H9 (cell line): Measurements from ENCODE around the gene PRODH2. TPM values are rescaled to one million over a fixed set of nuclear protein-coding genes. Genes with fewer than 3 reads are reported as not detected.

ENCODE experiments used
- DNase-seq: peaks from one replicate; pipeline ENCODE4 v3.0.0-alpha.2; 2017
- H2AFZ ChIP-seq: one replicate; pipeline ENCODE4 v1.6.1; 2013; ENCODE audit warnings: mild to moderate bottlenecking, low read length, control low read depth, moderate library complexity
- H2AK5ac ChIP-seq: 2 replicates; pipeline ENCODE4 v1.6.1; 2013; ENCODE audit warnings: low read length, control low read depth, mixed read lengths; ENCODE audit not compliant: insufficient read length
- H2BK120ac ChIP-seq: one replicate; pipeline ENCODE4 v1.6.1; 2013; ENCODE audit warnings: low read depth, mild to moderate bottlenecking, low read length, control low read depth, inconsistent platforms; ENCODE audit not compliant: poor library complexity, severe bottlenecking
- H2BK12ac ChIP-seq: 2 replicates; pipeline ENCODE4 v1.6.1; 2013; ENCODE audit warnings: low read length, control low read depth, mixed read lengths, low read depth; ENCODE audit not compliant: insufficient read length
- H2BK15ac ChIP-seq: 2 replicates; pipeline ENCODE4 v1.6.1; 2013; ENCODE audit warnings: low read depth, low read length, control low read depth
- H2BK20ac ChIP-seq: one replicate; pipeline ENCODE4 v1.6.1; 2013; ENCODE audit warnings: low read depth, mild to moderate bottlenecking, low read length, control low read depth, inconsistent platforms; ENCODE audit not compliant: poor library complexity, severe bottlenecking
- H2BK5ac ChIP-seq: 2 replicates; pipeline ENCODE4 v1.6.1; 2013; ENCODE audit warnings: low read length, control low read depth, mixed read lengths; ENCODE audit not compliant: insufficient read length
- H3K14ac ChIP-seq: 2 replicates; pipeline ENCODE4 v1.6.1; 2013; ENCODE audit warnings: low read length, control low read depth; ENCODE audit not compliant: insufficient read depth
- H3K18ac ChIP-seq: 2 replicates; pipeline ENCODE4 v1.6.1; 2013; ENCODE audit warnings: low read depth, mild to moderate bottlenecking, mixed read lengths, low read length, control low read depth; ENCODE audit not compliant: insufficient read length
- H3K23ac ChIP-seq: 2 replicates; pipeline ENCODE4 v1.6.1; 2013; ENCODE audit warnings: low read length, control low read depth, mixed read lengths, low read depth; ENCODE audit not compliant: insufficient read length
- H3K23me2 ChIP-seq: 2 replicates; pipeline ENCODE4 v1.6.1; 2013; ENCODE audit warnings: low read depth, mild to moderate bottlenecking, mixed read lengths, low read length, control low read depth; ENCODE audit not compliant: insufficient read length, poor library complexity, severe bottlenecking
- H3K27ac ChIP-seq: 2 replicates; pipeline ENCODE4 v1.5.1; 2013; ENCODE audit warnings: low read length, control low read depth, mixed read lengths, low read depth; ENCODE audit not compliant: insufficient read length
- H3K27me3 ChIP-seq: 2 replicates; pipeline ENCODE4 v1.6.1; 2013; ENCODE audit warnings: low read length, control low read depth, inconsistent platforms; ENCODE audit not compliant: insufficient read depth
- H3K4ac ChIP-seq: 2 replicates; pipeline ENCODE4 v1.6.1; 2013; ENCODE audit warnings: low read depth, mild to moderate bottlenecking, control low read depth, inconsistent platforms, low read length, moderate library complexity
- H3K4me1 ChIP-seq: 2 replicates; pipeline ENCODE4 v1.6.1; 2013; ENCODE audit warnings: low read length, control low read depth, inconsistent platforms; ENCODE audit not compliant: insufficient read depth
- H3K4me2 ChIP-seq: 2 replicates; pipeline ENCODE4 v1.6.1; 2013; ENCODE audit warnings: low read length, control low read depth, mixed read lengths; ENCODE audit not compliant: insufficient read length, insufficient read depth
- H3K56ac ChIP-seq: 2 replicates; pipeline ENCODE4 v1.6.1; 2013; ENCODE audit warnings: low read depth, mild to moderate bottlenecking, mixed read lengths, low read length, control low read depth; ENCODE audit not compliant: insufficient read length
- H3K79me1 ChIP-seq: 2 replicates; pipeline ENCODE4 v1.6.1; 2013; ENCODE audit warnings: low read depth, mild to moderate bottlenecking, moderate library complexity, low read length, control low read depth, inconsistent platforms; ENCODE audit not compliant: insufficient read depth, poor library complexity, severe bottlenecking
- H3K79me2 ChIP-seq: 2 replicates; pipeline ENCODE4 v1.6.1; 2013; ENCODE audit warnings: low read length, control low read depth, inconsistent platforms; ENCODE audit not compliant: insufficient read depth
- H3K9ac ChIP-seq: 2 replicates; pipeline ENCODE4 v1.6.1; 2013; ENCODE audit warnings: low read length, control low read depth, mixed read lengths; ENCODE audit not compliant: insufficient read length; ENCODE audit errors: extremely low read depth
- H3K9me3 ChIP-seq: one replicate; pipeline ENCODE4 v1.6.1; 2013; ENCODE audit warnings: low read depth, low read length, inconsistent platforms; ENCODE audit not compliant: control insufficient read depth
- H3T11ph ChIP-seq: one replicate; pipeline ENCODE4 v1.6.1; 2013; ENCODE audit warnings: mild to moderate bottlenecking, low read length, control low read depth, inconsistent platforms
- H4K20me1 ChIP-seq: one replicate; pipeline ENCODE4 v1.6.1; 2013; ENCODE audit not compliant: control insufficient read depth, insufficient read length, insufficient read depth
- H4K5ac ChIP-seq: 2 replicates; pipeline ENCODE4 v1.6.1; 2013; ENCODE audit warnings: low read depth, mild to moderate bottlenecking, mixed read lengths, low read length, control low read depth; ENCODE audit not compliant: insufficient read length
- H4K8ac ChIP-seq: replicated peaks from 2 replicates; pipeline ENCODE4 v1.6.1; 2013; ENCODE audit warnings: low read length, control low read depth, mixed read lengths, low read depth; ENCODE audit not compliant: insufficient read length
- H4K91ac ChIP-seq: 2 replicates; pipeline ENCODE4 v1.6.1; 2013; ENCODE audit warnings: low read depth, mild to moderate bottlenecking, moderate library complexity, mixed read lengths, low read length, control low read depth; ENCODE audit not compliant: insufficient read length
- H3K27ac Mint-ChIP-seq, 3 experiments: 2 replicates in 2 of 3; 3 replicates in 1 of 3; pipeline ENCODE4 v1.8.0; 2020 to 2021; ENCODE audit warnings: mixed read lengths in 3 of 3, mild to moderate bottlenecking in 1 of 3, moderate library complexity in 1 of 3
- H3K27me3 Mint-ChIP-seq: 2 replicates; pipeline ENCODE4 v1.8.0; 2021; ENCODE audit warnings: low read depth, mild to moderate bottlenecking, moderate library complexity, mixed read lengths
- H3K36me3 Mint-ChIP-seq, 3 experiments: 2 replicates in 2 of 3; 3 replicates in 1 of 3; pipeline ENCODE4 v1.8.0; 2020 to 2021; ENCODE audit warnings: low read depth in 3 of 3, mixed read lengths in 3 of 3; ENCODE audit not compliant: insufficient read depth in 1 of 3
- H3K4me1 Mint-ChIP-seq, 2 experiments: 2 replicates each; pipeline ENCODE4 v1.8.0; 2020; ENCODE audit warnings: mixed read lengths in 2 of 2
- H3K4me3 Mint-ChIP-seq, 2 experiments: 2 replicates in 1 of 2; 3 replicates in 1 of 2; pipeline ENCODE4 v1.8.0; 2020 to 2021; ENCODE audit warnings: mild to moderate bottlenecking in 2 of 2, mixed read lengths in 2 of 2, moderate library complexity in 1 of 2
- H3K9me3 Mint-ChIP-seq, 2 experiments: 2 replicates in 1 of 2; 3 replicates in 1 of 2; pipeline ENCODE4 v1.8.0; 2020; ENCODE audit warnings: mild to moderate bottlenecking in 2 of 2, mixed read lengths in 2 of 2, moderate library complexity in 1 of 2
- CTCF ChIP-seq: fragments of 200-600 bp; sonication (generic); conservative IDR thresholded peaks from 3 replicates; pipeline ENCODE4 v1.8.0; 2021; ENCODE audit warnings: antibody characterized with exemption, mild to moderate bottlenecking
- WGBS: extraction: QIAGEN DNeasy Blood & Tissue Kit; methylation state at CpG from one replicate; pipeline ENCODE4 v1.1.7; 2013; ENCODE audit warnings: missing lambda C conversion rate, low lambda C conversion rate, mixed read lengths; ENCODE audit not compliant: insufficient read length; ENCODE audit errors: extremely low coverage; 5-methylcytosine and 5-hydroxymethylcytosine counted together
- total RNA-seq: library from RNA; stranded (reverse); gene quantifications from 2 replicates; pipeline ENCODE4 v1.2.1, GENCODE V29; 2021

Gene PRODH2
- total RNA-seq, 1 experiment from 2014 or later: not detected

- no peak for DNase-seq
- Histone ChIP-seq H3K79me2 (no peaks in the 10 kb centered on the region), H2AK5ac (no peak overlapping the region), H2BK20ac (no peak overlapping the region), H3K27ac (no peak overlapping the region), H3K56ac (no peak overlapping the region), H3K79me1 (no peaks in the 10 kb centered on the region), H4K91ac (no peak overlapping the region), H2AFZ (no peak overlapping the region), H3K18ac (no peak overlapping the region), H4K5ac (no peak overlapping the region), H3K4me2 (no peak overlapping the region), H2BK5ac (no peak overlapping the region), H2BK120ac (no peak overlapping the region), H3K14ac (no peak overlapping the region), H3K23ac (no peak overlapping the region), H2BK12ac (no peak overlapping the region), H3K9ac (no peak overlapping the region), H4K8ac (no peak overlapping the region), H3K9me3 (no peaks in the 10 kb centered on the region), H2BK15ac (no peak overlapping the region), H4K20me1 (no peaks in the 10 kb centered on the region), H3T11ph (no peak overlapping the region), H3K4ac (no peak overlapping the region), H3K4me1 (no peaks in the 10 kb centered on the region), H3K27me3 (no peaks in the 10 kb centered on the region), H3K23me2 (no peaks in the 10 kb centered on the region)
- no peak for TF ChIP-seq CTCF
- H3K4me1 Mint-ChIP-seq: peaks cover 5% of the 10 kb centered on the region in 2 experiments
- H3K9me3 Mint-ChIP-seq: no peaks in the 10 kb centered on the region
- H3K4me3 Mint-ChIP-seq: no peak overlapping the region
- peaks cover 62% of the 10 kb centered on the region for H3K27me3 Mint-ChIP-seq
- WGBS: no CpG with 5 or more reads among the region's 4 CpGs
- H3K36me3 Mint-ChIP-seq: no peaks in the 10 kb centered on the region
- H3K27ac Mint-ChIP-seq: no peak overlapping the region
Observed at GRCh38 chr19:35832054-35832453, 19.4 kb upstream of the PRODH2 start.
